GM19395 (cell line): ENCODE data around the gene ACSF3.
"Not testable (repeated sequence)": the region's sequence is repeated elsewhere in the genome, so short reads cannot be mapped to it uniquely, and the experiment has no call there.

Experiments
- ATAC-seq: cut with Tn5 transposase; IDR thresholded peaks from one replicate; pipeline ENCODE4 v1.9.1; 2021; ENCODE audit warnings: mild to moderate bottlenecking, moderate library complexity; ENCODE audit not compliant: unreplicated experiment

ACSF3 gene

DNA sequence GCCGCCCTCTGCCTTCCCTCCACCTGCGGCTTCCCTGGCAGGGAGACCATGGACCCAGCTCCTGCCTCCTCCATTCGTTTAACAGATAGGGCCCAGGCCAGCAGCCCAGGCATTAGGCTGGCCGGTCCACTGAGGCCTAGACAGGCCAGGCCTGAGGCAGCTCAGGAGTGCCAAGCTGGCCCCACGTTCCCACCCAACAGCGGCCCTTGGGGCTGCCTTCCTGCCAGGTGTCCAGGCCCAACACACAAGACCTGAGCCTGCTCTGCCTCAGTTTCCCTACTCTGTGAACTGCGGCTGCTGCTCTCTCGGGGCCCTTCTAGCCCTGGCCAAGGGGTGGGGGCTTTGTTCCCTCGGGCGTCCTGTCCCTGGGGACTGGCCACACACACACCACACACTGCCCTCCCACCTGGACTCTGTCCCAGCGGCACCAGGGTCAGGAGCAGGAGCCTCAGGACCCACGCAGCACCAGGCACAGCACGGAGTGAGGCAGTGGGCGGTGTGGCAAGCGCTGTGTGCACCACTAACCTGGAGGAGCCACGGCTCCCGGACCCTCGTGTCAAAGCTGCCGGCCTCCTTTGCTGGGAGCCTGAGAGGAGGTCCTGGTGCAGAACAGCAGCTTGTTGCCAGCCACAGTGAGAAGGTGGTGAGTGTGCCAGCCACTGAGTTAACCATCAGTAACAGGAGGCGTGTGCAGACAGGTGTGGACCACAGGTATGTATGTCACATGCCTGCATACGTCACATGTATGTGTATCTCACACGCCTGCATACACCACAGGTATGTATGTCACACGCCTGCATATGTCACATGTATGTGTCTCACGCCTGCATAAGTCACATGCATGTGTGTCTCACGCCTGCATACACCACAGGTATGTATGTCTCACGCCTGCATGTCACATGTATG, 63.3 kb downstream of the ACSF3 start:
- ATAC-seq, result no peak

DNA sequence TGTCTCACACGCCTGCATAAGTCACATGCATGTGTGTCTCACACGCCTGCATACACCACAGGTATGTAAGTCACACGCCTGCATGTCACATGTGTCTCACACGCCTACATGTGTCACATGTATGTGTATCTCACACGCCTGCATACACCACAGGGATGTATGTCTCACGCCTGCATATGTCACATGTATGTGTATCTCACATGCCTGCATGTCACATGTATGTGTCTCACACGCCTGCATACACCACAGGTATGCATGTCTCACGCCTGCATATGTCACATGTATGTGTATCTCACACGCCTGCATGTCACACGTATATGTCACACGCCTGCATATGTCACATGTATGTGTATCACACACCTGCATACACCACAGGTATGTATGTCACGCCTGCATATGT, 64.1 kb downstream of the ACSF3 start:
- no peak for ATAC-seq

DNA sequence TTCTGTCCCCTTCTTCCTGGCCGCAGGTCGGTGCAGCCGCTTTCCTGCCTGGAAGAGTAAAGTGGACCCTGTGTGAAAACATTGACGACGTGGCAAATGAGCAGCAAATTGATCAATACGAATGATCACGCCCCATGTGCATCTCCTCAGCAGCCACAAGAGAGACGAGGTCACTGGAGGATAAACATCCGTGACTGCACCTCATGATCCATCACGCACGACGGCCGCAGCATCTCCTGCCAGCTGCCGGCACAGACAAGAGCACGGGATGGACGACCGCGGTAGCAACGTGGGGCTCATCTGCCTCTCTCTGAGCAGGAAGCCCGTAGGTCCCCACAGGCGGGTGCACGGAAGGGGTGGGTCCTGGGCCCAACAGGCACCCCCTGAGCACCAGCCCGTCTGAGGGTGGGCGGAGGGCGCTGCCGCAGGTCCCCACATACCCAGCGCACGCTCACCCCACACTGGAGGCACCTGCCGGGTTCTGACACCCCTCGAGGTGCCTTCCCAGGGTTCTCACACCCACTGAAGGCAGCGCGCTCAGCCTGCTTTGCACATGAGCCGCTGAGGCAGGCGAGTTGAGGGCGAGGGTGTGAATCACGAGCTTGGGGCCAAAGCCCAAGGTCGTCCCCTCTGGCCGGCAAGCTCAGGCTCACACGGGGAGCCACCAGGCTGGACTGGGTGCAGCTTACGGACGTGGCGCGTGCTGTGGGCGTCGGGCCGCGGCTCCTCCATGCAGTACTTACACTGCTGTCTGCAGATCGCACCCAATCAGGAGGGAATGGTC, 65.6 kb downstream of the ACSF3 start:
- ATAC-seq, result no peak

DNA sequence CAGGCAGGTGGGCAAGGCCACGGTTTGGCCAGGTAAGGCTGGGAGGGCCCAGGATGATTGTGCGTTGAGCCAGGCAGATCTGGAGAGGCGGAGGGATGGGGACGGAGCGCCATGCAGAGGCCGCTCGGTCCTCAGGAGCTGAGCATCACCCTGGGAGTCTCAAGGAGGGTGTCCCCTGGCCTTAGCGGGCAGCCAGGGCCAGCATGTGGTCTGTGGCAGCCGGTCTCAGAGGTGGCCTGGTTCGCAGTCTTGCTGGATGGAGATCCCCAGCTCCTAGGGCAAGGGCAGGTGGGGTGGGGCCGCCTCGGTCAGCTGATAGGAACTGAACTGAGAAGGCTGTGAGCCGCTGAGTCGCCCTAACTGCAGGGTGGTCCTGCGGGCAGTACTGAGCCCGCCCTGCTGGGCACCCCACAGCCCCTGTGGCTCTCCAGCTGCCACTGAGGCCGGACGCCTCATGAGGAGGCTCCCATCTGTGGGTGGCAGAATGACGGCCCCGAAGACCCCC, 66.2 kb downstream of the ACSF3 start:
- no peak for ATAC-seq

DNA sequence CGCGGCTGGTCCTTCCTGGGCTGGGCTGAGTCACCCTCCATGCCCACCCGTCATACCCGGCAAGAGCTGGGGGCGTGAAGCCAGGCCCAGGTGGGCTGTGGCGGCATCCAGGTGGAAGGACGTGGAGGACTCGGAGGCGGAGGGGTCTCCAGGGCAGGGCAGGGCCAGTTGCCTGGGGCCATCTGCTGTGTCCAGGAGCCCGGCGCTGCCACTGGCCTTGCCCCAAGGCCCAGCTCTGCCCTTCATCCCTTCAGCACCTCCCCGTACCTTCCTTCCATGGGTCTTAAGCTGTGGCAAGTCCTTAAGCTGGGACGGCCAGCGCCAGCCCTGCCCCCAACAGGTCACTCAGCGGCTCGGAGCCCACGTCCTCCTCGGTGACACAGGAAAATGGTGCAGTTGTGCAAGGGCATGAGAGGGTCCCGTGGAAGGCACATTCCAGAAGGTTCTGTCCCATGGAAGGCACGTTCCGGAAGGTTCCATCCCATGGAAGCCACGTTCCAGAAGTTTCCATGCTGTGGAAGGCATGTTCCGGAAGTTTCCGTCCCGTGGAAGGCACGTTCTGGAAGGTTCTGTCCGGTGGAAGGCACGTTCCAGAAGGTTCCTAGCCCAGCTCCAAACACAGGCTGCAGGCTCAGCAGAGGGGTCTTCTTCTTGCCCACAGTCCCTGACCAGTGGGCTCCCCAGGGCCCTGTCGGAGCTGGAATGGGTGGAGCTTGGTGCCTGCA, 67.5 kb downstream of the ACSF3 start:
- no peak for ATAC-seq

DNA sequence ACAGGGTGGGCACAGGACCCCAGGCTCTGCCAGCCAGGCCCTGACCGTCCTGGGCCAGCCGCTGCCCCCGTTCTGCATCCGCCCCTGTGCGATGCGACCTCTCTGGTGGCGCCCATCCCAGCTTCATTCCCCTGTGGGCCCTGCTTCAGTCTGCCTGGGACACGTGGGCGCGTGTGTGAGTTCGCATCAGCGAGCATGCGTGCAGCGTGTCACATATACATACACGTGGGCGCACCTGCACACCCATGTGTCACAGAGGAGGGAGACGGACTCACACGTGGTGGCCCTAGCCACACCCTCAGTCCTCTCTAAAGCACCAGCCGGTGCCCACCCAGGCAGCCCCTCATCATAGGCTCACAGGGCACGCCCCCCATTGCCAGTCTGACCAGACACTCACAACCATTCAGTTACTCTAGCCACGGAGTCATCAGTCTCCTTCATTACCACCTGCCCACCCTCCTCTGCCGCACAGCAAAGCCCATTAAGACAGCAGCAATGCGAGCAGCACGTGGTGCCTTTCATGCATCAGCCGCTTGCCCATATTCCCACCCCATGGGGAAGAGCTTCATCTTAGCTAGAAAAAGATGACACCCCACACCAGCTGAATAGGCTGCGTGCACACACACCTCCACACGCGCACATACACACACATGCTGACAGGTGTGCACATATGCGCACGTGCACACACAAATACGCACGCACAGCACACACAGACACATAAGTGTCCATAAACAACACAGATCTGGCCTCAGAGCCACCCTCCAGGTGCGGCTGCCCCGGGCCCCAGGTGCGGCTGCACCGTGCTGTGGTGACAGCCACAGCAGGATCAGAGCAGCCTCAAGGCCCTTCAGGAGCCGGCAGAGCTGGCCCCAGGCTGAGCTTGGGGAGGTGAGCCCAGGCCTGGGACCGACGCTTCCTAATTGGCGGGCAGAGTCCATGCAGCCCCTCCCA, 68.4 kb downstream of the ACSF3 start:
- ATAC-seq, result no peak

DNA sequence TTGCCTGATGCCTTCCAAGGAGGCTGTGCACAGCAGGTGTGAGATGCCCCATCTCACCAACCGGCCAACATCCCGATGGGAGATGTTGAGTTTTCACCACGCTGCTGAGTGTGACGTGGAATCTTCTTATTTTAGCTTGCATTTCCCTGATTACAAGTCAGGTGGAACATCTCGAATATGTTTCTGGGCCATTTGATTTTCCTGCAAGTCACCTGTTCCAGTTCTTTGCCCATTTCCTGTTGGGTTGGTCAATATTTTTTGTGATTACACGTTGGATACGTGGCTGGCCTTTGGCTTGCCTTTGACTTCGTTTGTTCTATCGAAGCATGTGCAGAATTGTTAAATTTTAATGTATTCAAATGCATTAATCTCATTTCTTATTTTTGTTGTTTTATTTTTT, 69.6 kb downstream of the ACSF3 start:
- no peak for ATAC-seq

DNA sequence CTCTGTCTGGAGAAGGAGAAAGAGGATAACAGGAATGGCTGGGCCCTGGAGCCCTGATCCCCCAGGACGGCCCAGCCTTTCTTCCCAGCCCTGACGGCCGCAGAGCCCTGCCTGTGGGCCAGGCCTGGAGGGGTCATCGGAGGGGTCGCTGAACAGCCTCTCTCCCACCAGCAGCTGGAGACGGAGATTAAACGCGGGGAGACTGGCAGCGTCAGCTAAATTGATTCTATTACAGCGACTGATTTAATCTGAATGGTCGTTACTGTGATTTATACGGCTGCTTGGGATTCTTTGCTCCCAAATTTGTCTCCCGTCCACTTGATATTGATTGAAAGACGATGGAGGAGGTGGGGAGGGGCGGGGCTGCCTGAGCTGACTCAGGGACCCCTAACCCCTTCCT, 70.8 kb downstream of the ACSF3 start:
- no peak for ATAC-seq

DNA sequence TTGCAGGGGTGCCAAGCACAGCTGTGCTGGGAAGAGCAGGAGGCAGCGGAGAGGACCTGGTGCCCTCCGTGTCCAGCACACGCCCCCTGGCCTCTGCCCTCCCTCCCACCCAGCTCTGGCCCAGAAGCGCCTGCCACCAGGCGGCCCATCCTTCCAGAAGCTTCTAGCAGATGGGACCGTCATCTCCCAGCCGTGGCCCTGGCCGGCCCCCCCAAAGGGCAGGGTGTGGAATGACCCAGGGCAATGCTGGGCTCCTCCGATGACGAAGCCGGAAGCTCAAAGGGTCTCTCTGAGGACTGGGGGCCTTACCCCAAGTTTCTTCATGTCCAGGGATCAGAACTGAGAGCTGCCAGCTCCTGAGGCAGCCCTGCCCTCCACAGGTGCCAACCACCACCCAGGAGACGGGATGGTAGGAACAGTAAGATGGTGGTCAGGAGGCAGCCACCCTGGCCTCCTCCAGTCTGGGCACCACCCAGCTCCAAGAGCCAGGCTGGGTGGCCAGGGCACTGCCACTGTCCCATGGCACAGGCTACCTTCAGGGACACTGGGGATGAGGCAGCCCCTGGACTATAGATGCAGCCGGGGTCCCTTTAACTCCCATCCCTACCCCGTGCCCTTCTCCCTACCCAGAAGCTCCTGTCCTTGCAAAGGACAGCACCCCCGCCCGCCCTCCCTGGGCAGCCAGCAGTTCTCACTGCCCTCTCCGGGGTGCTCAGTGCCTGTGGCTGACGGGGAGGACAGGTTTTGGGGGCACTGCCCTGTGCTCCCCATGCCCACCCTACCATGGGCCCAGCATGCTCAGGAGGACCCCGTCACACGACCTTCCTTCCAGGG, 71.4 kb downstream of the ACSF3 start:
- no peak for ATAC-seq

DNA sequence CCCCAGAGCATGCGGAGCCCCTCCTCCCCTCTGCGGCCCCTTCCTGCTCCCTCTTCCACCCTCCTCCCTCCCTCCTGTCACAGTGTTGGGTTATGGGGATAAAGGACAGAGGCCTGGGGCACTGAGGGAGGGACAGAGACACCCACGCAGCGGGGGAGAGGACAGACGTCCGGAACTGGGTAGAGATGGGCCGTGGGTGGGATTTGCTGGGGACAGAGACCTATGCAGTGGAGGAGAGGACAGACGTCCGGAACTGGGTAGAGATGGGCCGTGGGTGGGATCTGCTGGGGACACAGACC, 72.0 kb downstream of the ACSF3 start:
- ATAC-seq, result not testable (repeated sequence)

DNA sequence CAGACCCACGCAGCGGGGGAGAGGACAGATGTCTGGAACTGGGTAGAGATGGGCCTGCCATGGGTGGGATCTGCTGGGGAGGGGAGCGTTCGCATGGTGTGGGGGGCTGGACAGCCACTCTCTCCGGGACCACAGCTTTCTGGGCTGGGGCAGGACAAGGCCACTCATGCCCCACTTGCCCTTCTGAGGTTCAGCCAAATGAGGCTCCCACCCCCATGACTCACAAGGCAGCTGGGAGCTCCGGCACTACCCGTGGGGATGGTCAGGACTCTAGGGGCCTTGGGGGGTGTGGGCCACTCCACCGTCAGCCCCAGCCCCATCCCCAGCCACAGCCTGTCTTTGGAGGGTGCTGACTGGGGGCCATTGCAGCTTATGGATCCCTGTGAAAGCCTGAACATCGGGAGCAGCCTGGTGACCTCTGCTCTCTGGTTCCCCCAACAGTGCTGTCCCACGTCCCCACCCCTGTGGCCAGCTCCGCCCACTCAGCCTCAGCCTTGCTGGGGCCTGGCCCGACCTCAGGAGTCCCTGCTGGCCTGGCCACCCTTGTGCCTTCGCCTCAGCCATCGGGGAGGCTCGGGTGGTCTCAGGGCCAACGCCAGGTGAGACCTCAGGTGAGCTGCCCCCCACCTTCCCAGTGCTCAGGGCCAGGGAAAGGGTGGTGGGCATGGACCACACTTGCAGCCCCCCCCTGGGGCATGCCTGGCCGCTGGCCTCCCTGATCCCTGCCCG, 73.2 kb downstream of the ACSF3 start:
- ATAC-seq, result no peak

DNA sequence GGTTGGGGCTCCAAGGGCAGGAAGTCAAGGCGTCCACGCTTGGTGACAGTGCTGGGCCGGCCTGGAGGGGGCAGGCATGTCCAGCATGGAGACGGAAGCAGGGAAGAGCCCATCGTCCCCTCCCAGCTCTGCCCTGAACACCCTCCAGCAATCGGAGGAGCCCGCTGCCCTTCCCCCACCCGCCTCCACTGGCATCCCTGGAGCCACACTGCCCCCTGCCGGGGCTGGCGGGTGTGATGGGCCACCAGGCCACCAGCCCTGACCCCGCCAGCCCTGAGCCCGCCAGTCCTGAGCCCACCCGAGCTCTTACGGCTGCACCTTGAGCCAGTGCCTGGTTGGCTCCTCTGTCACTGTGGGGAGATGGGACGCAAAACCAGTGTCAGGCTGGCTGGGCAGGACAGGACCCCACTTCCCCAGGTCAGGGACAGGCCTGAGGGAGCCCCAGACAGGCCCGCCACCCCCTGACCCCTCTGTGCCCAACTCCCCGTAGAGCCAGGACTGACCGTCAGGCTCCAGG, 73.8 kb downstream of the ACSF3 start:
- no peak for ATAC-seq

DNA sequence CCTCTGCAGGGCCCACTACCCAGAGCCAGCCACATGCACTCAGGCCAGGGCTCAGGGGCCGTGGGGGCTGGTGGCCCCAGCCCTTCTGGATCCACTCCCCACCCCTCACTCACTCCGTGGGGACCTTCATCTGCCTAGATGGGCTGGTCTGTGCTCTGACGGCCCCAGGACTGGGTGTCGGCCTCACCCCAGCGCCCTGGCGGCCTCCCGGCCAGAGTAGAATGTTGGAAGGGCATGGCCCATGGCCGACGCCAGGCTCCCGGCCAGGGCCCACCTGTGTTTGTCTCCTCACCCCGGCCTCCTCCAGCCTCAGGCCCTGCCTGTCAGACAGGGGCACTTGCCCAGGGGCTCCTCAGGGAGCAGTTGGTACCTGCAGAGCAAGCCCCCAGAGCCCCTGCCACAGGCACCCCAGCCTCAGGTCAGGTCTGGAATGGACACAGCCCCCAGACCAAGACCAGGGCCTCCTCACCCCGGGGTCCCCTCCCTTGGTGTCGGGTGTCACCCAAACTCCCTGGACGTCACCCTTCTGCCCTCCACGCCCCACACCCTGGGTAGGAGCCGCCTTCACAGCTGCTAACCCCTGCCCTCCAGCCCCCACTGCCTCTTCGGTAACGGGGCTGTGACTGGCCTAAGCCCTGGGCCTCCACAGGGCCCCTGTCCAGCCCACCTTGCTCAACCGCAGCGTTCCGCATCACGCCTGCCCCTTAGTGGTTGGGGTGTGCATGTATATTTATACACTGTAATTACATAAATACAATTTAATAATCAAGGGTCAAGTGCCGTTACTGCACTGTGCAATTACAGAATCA, 74.9 kb downstream of the ACSF3 start:
- no peak for ATAC-seq

DNA sequence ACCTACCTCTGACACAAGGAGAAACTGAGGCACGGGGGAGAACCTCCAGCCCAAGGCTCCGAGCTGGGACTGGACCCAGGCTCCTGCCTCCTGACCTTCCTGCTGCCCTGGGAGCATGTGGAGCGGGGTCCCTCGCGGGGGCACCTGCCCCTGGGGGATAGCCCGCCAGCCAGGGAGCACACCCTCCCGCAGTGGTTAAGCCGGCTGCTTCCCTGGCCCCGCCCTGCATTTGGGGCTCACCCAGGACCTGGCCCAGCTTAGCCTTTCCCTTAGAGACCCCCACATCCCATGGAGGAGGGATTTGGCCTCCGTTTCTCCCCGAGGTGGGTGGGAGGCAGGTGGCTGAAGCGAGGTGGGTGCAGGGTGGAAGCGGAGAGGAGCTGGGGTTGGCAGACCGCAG, 76.1 kb downstream of the ACSF3 start:
- ATAC-seq, result no peak

DNA sequence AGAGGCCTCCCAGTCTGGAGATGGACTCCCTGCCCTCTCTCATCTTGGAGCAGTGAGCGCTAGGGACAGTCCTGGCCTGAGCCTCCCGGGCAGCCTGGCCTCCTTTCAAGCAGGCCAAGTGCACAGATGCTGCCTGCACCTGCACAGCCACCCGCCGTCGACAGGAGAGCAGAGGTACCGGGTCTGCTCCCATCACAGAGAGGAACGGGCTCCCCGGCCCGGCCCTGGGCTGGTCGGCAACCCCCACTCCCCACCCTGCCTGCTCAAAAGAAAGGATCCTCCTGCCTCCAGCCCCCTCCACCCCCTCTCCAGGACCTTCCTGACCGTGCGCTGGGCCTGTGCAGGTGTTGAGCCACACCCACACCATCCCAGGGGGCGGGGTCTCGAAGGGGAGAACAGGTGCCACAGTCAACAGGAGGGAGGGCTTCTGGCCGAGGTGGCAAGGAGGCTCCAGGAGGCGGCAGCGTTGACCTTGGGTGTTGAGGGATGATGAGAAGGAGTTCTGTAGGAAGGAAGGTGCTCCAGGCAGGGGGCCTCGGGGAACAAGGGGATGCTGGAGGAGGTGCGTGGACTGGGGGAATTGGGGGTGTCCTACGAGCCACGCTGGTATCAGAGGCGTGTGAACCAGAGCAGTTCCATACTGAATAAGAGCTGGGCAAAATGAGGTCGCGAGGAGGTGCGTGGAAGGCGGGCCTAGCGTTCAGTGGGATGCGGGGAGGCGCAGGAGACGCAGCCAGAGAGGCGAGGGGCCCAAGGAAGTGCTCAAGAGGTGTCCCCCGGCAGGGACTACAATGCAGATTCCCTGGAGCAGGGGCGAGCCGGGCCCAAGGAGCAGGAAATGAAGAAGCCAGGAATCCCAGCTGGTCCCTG, 76.9 kb downstream of the ACSF3 start:
- no peak for ATAC-seq

DNA sequence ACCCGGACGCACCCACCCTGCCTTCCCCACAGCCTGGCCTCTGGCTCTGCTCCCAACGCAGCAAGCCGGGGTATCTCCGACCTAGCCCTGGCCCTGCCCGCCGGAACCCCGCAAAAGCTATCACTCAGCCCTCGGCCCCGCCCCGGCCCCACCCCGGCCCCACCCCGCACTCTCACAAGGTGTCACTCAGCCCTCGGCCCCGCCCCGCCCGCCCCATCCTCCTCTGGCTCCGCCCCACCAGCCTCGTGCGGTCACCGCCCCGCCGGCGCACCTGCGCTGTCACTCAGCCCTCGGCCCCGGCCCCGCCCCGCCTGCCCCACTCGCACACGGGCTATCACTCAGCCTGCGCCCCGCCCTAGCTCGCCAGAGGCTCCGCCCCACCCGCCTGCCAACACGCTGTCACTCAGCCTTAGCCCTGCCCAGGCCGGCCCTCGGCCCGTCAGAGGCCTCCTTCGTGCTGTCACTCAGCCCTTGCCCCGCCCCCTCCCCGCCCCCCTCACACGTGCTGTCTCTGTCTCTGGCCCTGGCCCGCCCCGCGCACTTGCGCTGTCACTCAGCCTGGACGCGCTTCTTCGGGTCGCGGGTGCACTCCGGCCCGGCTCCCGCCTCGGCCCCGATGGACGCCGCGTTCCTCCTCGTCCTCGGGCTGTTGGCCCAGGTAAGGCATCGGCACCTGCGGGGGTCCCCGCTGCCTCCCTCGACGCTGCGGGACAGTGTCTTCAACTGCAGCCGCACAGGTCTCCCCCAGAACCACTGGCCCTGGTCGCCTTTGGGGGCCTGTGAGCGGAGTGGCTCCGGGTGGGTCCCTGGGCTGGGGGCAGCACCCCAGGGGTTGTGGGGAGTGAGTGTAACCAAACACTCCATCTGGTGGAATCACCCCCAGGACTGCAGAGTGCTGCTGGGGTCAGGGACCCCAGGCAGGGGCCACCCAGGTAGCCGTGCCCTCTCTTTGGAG, 77.8 kb downstream of the ACSF3 start, which contains the start of gene CDH15:
TSS of gene CDH15 (plus strand) at position 533 of the 955 bp plus-strand sequence. CDS start at position 617, 84 bp downstream.
- peak; percentile 70 for ATAC-seq
